Vagina (tissue), 2 donors: ENCODE measurements around the gene TASP1. TPM values are rescaled to one million over a fixed set of nuclear protein-coding genes. Genes with fewer than 3 reads are reported as not detected.

Experiments
- DNase-seq, 2 donors: peaks; one replicate each; pipeline ENCODE4 v3.0.0-alpha.2; 2017; ENCODE audit errors: extremely low spot score in 2 of 2
- H3K27ac ChIP-seq: fragments of 200-600 bp; sonication (generic); one replicate; pipeline ENCODE4 v1.5.1; 2019
- H3K27me3 ChIP-seq: fragments of 200-600 bp; sonication (generic); one replicate; pipeline ENCODE4 v1.5.1; 2019
- H3K36me3 ChIP-seq, 2 donors: fragments of 200-600 bp; sonication (generic); one replicate each; pipeline ENCODE4 v1.5.1; 2017 to 2019
- H3K4me1 ChIP-seq: fragments of 200-600 bp; sonication (generic); one replicate; pipeline ENCODE4 v1.5.1; 2019
- H3K4me3 ChIP-seq, 2 donors: fragments of 200-600 bp; sonication (generic); 1 replicate in 1 of 2; 2 replicates in 1 of 2; pipeline ENCODE4 v1.5.1; 2016 to 2019
- H3K9me3 ChIP-seq: fragments of 200-600 bp; sonication (generic); one replicate; pipeline ENCODE4 v1.5.1; 2019
- CTCF ChIP-seq, 3 experiments: fragments of 450-650 bp in 2 of 3; fragments of 200-600 bp in 1 of 3; sonication (generic) in 1 of 3; IDR thresholded peaks; one replicate each; pipeline ENCODE4 v1.5.1; 2017 to 2019; ENCODE audit warnings: antibody characterized with exemption in 3 of 3, mild to moderate bottlenecking in 2 of 3, moderate library complexity in 2 of 3
- POLR2A ChIP-seq, 2 donors: fragments of 450-650 bp; IDR thresholded peaks; one replicate each; pipeline ENCODE4 v1.6.1; 2017; ENCODE audit warnings: antibody characterized with exemption in 2 of 2, mild to moderate bottlenecking in 2 of 2, moderate library complexity in 2 of 2
- POLR2AphosphoS5 ChIP-seq, 2 donors: sonication (generic); formaldehyde crosslinking; IDR thresholded peaks; one replicate each; pipeline ENCODE4 v1.9.0; 2017; ENCODE audit warnings: antibody characterized with exemption in 2 of 2, mild to moderate bottlenecking in 2 of 2, low read depth in 1 of 2; ENCODE audit not compliant: insufficient read depth in 1 of 2
- intact Hi-C: fragments of 100-400 bp; cut with DNase I; formaldehyde crosslinking; loops from one replicate; pipeline ENCODE4 v1.15.1; 2023
- total RNA-seq: library from RNA; depleted of rRNA; stranded (reverse); fragments of >200 nt; gene quantifications from one replicate; pipeline ENCODE4 v1.2.3, GENCODE V29; 2016

Gene TASP1
- total RNA-seq, 1 donor from 2014 or later = 12.5 TPM

DNA sequence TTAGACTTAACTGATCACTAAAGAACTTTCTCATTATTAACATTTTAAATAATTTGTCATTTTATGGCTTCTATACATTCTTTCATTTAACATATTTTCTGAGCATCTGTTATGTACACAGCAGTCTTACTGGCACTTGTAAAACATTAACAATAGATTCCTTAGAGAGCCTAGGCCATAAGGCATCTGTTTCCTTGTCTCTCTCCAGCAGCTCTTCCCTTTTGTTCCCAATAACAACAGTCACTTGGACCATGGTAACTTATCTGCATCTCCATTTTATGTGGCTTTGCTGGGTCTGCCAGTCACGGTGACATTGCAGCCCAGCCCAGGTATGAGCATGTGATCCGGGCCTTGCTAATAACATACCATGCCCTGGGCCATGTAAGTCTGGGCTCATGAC is 11.7 kb upstream of the TASP1 start:
- no peak for DNase-seq
- Histone ChIP-seq H3K36me3 (no peaks in the 10 kb centered on the region), H3K27ac (no peak overlapping the region), H3K4me1 (peaks cover 7% of the 10 kb centered on the region), H3K9me3 (no peaks in the 10 kb centered on the region), H3K27me3 (no peaks in the 10 kb centered on the region), H3K4me3 (no peak overlapping the region)
- intact Hi-C loops = no loop called here
- TF ChIP-seq CTCF (IDR thresholded peaks at IDR 0.05) (no peak), POLR2AphosphoS5 (IDR thresholded peaks at IDR 0.05; ENCODE audit: insufficient read depth in 1 of 2, low read depth in 1 of 2) (no peak), POLR2A (IDR thresholded peaks at IDR 0.05) (no peak)

DNA sequence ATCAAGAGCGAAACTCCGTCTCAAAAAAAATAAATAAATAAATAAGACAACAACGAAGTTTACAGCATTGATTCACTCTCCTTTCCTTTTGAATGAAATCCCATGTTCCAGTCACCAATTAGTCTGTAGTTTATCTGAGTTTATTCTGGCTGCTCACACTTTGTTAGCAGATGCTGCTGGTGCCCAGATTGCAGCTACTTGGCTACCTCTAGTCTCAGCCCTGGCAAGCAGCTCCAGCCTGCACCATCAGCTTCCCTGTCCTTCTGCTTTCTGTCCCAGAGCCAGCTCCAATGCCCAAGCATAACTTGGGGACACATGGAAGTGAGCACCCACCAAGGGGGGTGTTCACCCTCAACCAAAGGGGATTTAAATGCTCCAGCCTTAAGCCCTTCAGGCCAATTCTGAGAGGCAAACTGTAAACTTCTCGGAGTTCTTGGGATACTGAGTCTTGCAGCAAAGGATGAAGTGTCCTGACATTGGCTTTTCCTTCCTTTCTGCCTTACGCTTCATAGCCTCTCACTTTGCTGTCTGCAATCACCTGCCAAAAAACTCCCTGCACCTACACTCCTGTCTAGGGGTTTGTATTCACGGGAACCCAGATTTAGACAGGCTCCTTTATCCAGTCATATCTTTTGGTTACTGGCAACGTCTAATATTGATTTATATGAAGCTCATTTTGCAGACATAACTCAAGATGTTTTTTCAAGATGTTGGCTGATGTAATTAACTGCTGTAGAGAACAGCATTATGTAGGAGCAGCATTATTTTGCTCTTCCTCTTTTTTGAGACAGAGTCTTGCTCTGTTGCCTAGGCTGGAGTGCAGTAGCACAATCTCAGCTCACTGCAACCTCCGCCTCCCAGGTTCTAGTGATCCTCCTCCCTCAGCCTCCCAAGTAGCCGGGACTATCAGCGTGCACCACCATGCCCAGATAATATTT is 9.8 kb upstream of the TASP1 start:
- H3K27ac ChIP-seq = no peak overlapping the region

DNA sequence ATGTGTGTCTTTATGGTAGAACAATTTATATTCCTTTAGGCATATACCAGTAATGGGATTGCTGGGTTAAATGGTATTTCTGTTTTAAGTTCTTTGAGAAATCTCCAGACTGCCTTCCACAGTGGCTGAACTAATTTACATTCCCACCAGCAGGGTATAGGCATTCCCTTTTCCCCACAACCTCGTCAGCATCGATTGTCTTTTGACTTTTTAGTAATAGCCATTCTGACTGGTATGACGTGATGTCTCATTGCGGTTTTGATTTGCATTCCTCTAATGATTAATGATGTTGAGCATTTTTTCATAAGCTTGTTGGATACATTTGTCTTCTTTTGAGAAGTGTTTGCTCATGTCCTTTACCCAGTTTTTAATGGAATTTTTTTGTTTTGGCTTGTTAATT is 5.3 kb upstream of the TASP1 start:
- no peaks in the 10 kb centered on the region for H3K9me3 ChIP-seq
- no peaks in the 10 kb centered on the region for H3K4me1 ChIP-seq
- no peak for TF ChIP-seq CTCF (IDR thresholded peaks at IDR 0.05)
- TF ChIP-seq POLR2A (IDR thresholded peaks at IDR 0.05) = no peak
- no peak for TF ChIP-seq POLR2AphosphoS5 (IDR thresholded peaks at IDR 0.05; ENCODE audit: insufficient read depth in 1 of 2, low read depth in 1 of 2)
- H3K4me3 ChIP-seq = no peak overlapping the region
- H3K36me3 ChIP-seq = no peaks in the 10 kb centered on the region
- intact Hi-C loops = no loop called here
- no peak for DNase-seq
- no peak overlapping the region for H3K27ac ChIP-seq
- H3K27me3 ChIP-seq = no peaks in the 10 kb centered on the region

More for the DNA sequence above, 9.8 kb upstream of the TASP1 start:
- no peak overlapping the region for H3K4me3 ChIP-seq
- peaks cover 7% of the 10 kb centered on the region for H3K4me1 ChIP-seq
- TF ChIP-seq CTCF (IDR thresholded peaks at IDR 0.05) (no peak), POLR2A (IDR thresholded peaks at IDR 0.05) (no peak)
- DNase-seq = no peak
- H3K9me3 ChIP-seq = no peaks in the 10 kb centered on the region
- no peaks in the 10 kb centered on the region for H3K36me3 ChIP-seq
- no peaks in the 10 kb centered on the region for H3K27me3 ChIP-seq
- intact Hi-C loops = no loop called here

DNA sequence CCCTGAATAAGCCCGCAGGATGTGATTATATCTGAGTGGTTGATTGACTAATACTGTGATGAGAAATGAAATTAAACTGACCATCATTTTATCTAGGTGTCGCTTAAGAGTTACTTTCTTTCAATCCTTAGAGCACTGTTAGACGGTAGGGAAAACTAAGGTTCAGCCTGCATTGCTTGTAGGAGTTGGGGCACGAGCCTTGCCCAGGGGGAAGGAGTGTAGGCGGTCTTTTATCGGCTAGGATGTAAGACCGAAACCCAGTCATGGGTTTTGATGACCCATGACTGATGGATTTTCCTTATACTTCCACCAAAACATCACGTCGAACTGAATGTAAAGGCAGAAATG is 392 bp upstream of the TASP1 start:
- Histone ChIP-seq H3K4me1 (peaks cover 9% of the 10 kb centered on the region), H3K27me3 (no peaks in the 10 kb centered on the region), H3K4me3 (peak overlapping the region; percentile 80 to 91), H3K36me3 (no peaks in the 10 kb centered on the region), H3K27ac (peak overlapping the region; percentile 66), H3K9me3 (no peaks in the 10 kb centered on the region)
- intact Hi-C loops = no loop called here
- TF ChIP-seq POLR2AphosphoS5 (IDR thresholded peaks at IDR 0.05; ENCODE audit: insufficient read depth in 1 of 2, low read depth in 1 of 2) = no peak
- TF ChIP-seq CTCF (IDR thresholded peaks at IDR 0.05) = no peak
- no peak for TF ChIP-seq POLR2A (IDR thresholded peaks at IDR 0.05)
- DNase-seq = no peak

DNA sequence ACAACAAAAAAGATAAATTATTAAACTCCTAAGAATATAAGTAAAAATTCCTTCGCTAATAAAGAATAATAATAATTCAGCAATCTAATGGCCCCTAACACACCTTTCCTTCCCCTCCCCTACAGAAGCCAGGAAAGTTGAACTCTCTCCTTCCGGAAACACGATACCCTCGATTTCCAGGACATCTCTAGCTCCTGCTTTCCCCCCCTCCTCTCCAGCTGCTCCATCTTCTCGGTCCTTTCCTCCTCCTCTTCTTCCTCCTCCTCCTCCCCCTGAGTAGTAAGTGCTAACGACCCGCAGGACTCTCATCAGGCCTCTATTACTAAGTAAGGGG is 603 bp downstream of the TASP1 start:
- Histone ChIP-seq H3K27ac (peak overlapping the region; percentile 79), H3K27me3 (no peaks in the 10 kb centered on the region), H3K9me3 (no peaks in the 10 kb centered on the region), H3K4me1 (peaks cover 9% of the 10 kb centered on the region), H3K4me3 (peak overlapping the region; percentile 80 to 91), H3K36me3 (no peaks in the 10 kb centered on the region)
- TF ChIP-seq POLR2AphosphoS5 (IDR thresholded peaks at IDR 0.05; ENCODE audit: insufficient read depth in 1 of 2, low read depth in 1 of 2) (no peak), POLR2A (IDR thresholded peaks at IDR 0.05) (no peak), CTCF (IDR thresholded peaks at IDR 0.05) (no peak)
- intact Hi-C loops = no loop called here
- no peak for DNase-seq
